ENCODE measurements around the gene GALNT9.
"Not testable (repeated sequence)": the region's sequence is repeated elsewhere in the genome, so short reads cannot be mapped to it uniquely, and the experiment has no call there.

The GALNT9 gene

DNA sequence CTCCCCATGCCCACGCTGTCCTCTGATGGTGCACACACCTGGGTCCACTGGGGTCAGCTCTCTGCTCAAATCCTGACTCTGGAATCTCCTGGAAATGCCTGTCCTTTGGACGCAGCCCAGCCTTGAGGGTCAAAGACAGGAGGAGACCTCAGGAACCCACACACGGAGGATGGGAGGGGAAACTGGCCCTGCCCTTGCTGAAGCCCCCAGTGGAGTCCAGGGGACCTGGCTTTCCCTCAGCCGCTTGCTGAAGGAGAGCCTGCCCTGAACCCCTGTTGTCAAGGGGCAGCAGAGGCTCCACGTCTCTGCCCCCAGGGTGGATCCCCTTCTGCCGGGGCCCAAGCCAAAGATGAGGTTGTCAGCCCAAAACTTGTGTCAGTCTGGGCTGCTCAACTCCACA lies 16.9 kb downstream of the GALNT9 start:
- DNase-seq (ENCODE audit: low read depth, low spot score): no peak

DNA sequence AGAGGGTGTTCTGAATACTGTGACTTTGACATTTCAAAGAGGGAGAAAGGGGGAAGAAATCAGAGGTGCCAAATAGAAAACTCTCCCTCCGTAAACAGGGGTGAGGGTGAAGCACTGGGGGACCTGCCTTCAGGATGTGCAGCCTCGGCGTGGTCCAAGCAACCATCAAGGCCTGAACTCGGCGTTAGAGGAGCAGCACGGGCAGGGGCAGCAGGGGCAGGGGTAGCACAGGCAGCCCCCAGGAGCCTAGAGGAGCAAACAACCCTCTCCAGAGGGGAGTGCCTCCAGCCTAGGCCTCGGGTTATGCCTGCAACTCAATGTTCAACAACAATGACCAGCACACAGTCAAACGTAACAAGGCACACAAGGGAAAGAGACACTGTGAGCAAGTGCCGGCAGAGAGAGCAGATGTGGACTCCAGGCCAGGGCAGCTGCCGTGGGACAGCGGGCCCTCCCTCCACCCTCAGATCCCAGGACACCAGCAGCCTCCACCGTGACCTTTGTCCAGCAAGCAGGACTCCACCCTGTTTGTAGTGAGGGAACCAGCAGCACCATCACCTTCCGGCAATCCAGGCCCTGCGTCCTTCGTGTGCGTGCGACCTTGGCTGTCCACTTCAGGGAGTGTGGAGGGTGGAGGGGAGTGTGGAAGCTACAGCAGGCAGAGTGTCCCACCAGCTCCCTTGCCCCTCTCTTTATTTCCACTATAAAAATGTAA lies 18.0 kb downstream of the GALNT9 start:
- DNase-seq (ENCODE audit: low read depth, low spot score): no peak

DNA sequence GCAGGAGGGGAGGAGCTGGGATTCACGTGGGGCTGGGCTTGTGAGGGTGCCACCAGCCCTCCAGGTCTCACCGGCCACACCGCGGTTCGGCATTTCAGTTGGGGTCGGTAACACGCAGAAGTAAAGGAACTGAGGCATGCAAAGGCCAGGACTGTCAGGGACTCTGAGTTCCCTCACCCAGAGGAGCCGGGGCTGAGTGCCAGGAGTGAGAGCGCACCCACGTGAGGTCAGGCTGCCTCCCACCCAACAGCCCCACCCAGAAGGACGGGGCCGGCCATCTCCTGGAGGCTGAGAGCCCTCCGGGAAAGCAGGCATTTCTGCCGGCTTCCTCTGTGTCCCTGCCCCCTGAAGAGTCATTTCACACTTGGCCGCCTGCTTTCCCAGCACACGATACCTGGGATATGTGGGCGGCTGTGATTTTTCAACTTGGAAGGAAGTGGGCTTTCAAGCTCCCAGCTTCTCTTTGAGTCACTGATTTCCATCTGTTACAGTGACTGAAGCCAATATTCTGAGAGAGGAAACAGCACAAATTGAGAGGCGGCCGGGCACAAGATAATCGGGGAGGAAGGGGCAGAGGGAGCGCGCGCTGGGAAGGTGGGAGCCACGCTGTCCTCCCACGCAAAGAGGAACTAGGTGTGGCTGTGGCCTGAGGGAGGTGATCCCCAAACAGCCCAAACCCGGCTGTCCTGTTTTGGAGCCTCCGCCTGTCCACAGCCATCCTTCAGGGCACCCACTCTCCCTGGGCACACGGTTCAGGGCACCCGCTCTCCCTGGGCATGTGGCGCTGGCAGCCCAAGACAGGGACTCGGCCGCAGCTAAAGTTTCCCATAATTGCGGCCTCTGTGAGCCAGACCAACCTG lies 19.0 kb downstream of the GALNT9 start:
- no peak for DNase-seq (ENCODE audit: low read depth, low spot score)

DNA sequence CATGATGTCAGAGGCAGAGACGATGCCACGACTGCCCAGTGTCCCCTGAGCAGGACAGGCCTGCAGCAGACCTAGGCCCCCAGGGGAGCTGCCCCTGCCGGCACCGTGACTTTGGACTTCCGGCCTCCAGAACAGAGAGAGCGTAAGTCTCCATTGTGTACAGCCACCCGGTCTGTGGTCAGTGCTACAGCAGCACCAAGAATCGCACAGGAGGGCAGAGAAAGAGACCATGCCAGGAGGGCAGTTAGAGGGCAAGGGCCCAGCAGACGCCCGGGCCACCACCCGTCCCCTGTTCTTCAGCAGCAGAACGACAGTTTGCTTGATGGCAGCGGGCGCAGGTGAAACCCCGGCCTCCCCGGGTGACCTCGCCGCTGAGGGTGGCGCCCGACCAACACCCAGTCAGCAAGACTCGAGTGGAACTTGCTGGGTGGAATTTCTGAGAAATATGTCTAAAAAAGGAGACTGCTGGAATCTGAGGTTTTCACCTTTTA lies 19.7 kb downstream of the GALNT9 start:
- DNase-seq (ENCODE audit: low read depth, low spot score): no peak

DNA sequence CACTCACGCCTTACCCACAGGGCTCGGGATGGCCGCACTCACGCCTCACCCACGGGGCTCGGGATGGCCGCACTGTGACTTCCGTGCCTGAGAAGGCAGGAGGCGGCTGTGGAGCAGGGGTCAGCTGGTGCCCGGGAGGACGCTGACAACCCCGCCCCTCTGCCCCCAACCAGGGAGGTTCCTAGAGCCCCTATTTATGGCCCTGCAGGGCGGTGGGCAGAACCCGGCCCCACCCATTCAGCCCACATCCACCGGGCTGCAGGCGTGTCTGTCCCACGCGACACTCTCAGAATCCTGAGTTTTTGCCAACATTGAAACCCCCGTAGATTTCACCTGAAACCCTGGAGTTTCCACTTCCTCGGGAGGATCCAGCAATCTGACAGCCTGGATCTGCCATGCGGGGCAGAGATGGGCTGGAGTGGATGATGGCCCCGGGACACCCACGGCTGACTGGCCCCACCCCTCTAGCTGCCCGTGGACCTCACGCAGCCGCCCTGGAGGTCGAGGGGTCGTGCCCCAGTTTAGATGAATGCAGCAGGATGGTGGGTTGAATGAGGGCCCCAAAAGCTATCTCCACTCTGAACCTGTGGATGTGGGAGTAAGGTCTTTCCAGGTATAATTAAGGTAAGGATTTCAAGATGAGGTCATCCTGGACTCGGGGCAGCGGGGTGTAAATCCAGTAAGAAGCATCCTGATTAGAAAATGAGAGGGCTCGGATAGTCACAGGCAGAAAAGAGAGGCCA lies 20.4 kb downstream of the GALNT9 start:
- no peak for DNase-seq (ENCODE audit: low read depth, low spot score)

DNA sequence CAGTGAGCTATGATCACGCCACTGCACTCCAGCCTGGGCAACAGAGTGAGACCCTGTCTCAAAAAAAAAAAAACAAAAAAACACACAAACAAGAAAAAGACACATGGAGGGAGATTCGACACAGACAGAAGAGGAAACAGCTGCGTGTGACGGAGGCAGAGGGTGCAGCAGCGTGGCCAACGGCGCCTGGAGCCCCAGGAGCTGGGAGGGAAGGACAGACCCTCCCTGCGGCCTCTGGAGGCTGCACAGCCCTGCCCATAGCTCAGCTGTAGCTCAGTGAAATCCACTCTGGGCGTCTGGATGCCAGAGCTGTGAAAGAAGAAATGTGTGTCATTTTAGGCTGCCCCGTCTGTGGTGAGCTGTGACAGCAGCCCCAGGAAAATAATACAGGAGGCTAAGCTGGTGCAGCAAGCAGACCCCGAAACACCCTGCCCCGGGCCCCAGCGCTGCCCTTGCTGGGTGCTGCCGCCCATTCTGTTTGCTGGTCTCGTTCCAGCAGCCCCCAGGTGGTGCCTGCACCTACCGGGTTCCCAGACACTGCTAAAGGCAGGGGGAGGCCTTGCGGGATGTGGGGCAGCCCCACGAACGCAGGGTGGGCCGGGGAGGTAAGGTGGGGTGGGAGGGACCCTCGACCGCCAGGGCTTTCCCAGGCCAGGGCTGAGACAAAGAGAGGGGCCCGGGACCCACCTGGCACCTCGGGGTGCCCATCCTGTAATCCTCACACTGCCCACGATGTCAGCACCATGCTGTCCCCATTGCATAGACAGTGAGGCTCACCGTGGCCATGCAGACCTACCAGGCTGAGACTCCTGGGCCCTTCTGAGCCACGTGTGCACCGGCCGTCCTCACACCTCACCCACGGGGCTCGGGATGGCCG lies 21.2 kb downstream of the GALNT9 start:
- DNase-seq (ENCODE audit: low read depth, low spot score): no peak

DNA sequence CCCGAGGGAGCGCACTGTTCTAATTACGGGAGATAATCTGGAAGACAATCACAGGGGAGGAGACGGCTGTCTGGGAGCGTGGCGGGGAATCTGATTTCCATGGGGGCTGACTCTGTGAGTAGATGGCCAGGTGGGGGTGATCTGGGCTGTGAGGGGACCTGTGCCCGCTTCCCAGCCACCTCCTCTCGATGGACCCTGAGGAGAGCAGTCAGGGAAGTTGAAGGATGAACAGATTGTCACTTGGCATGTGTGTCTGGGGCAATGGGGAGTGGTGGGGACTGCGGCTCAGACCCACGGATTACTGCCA lies 22.6 kb downstream of the GALNT9 start:
- DNase-seq (ENCODE audit: low read depth, low spot score): no peak

DNA sequence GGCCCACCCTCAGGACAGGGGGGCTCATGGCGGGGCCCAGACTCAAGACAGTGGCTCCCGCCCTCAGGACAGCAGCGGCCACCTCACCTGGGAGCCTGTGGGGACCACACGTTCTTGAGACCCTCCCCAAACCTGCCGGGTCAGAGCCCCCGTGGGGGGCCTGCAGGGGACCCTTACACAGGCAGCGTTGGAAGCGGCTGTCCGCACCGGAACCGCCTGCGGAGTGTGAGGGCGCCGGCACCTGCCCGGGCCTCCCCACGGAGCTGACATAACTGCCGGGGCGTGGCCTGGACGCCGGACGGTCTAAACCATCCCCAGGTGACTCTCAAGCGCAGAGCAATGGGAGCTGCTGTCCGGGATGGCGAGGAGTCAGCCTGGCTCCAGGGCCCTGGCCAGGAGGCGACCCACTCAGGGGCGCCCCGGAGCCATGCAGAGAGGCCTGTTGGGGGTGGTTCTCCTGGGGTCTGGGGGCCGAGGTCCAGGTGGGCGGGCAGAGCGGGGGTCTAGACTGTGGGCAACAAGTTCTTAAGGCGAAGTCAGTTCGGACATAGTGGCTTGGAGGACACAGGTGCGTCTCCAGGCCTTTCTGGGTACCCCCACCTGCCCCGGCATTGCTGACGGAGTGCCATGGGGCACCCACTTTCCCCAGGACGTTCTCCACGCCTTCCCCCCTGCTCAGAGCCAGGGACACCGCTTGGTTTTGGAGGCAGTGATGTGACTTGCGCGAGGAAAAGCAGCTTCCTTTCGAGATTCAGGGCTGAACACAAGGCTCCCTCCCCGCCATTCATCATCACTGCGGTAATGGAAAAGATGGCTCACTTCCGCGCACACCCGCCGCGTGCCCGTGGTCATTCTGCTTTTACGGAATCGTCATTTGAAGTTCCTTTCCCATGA lies 23.2 kb downstream of the GALNT9 start:
- no peak for DNase-seq (ENCODE audit: low read depth, low spot score)

DNA sequence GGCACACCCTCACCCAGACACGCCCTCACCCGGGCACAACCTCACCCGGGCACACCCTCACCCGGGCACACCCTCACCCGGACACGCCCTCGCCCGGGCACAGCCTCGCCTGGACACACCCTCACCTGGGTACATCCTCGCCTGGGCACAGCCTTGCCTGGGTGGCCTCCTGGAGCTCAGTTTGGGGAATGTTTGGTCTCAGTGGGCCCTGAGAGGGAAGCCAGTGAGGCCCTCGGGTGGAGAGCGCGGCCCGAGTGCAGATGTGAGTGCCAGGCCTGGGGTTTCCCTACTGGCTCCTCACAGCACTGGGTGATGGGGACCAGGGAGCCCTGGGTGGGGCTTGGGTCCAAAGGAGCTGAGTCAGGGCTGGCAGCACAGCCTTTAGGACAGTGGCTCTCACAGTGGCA lies 23.8 kb downstream of the GALNT9 start:
- no peak for DNase-seq (ENCODE audit: low read depth, low spot score)

DNA sequence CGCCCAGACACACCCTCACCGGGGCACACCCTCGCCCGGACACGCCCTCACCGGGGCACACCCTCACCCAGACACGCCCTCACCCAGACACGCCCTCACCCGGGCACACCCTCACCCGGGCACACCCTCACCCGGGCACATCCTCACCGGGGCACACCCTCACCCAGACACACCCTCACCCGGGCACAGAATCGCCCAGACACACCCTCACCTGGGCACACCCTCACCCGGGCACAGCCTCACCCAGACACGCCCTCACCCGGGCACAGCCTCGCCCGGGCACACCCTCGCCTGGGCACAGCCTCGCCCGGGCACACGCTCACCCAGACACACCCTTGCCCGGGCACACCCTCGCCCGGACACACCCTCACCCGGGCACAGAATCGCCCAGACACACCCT lies 24.5 kb downstream of the GALNT9 start:
- not testable (repeated sequence) for DNase-seq (ENCODE audit: low read depth, low spot score)

DNA sequence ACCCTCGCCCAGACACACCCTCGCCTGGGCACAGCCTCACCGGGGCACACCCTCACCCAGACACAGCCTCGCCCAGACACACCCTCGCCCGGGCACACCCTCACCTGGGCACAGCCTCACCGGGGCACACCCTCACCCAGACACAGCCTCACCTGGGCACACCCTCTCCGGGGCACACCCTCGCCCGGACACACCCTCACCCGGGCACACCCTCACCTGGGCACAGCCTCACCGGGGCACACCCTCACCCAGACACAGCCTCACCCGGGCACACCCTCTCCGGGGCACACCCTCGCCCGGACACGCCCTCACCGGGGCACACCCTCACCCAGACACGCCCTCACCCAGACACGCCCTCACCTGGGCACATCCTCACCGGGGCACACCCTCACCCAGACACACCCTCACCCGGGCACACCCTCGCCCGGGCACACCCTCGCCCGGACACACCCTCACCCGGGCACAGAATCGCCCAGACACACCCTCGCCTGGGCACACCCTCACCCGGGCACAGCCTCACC lies 25.5 kb downstream of the GALNT9 start:
- DNase-seq (ENCODE audit: low read depth, low spot score): not testable (repeated sequence)

DNA sequence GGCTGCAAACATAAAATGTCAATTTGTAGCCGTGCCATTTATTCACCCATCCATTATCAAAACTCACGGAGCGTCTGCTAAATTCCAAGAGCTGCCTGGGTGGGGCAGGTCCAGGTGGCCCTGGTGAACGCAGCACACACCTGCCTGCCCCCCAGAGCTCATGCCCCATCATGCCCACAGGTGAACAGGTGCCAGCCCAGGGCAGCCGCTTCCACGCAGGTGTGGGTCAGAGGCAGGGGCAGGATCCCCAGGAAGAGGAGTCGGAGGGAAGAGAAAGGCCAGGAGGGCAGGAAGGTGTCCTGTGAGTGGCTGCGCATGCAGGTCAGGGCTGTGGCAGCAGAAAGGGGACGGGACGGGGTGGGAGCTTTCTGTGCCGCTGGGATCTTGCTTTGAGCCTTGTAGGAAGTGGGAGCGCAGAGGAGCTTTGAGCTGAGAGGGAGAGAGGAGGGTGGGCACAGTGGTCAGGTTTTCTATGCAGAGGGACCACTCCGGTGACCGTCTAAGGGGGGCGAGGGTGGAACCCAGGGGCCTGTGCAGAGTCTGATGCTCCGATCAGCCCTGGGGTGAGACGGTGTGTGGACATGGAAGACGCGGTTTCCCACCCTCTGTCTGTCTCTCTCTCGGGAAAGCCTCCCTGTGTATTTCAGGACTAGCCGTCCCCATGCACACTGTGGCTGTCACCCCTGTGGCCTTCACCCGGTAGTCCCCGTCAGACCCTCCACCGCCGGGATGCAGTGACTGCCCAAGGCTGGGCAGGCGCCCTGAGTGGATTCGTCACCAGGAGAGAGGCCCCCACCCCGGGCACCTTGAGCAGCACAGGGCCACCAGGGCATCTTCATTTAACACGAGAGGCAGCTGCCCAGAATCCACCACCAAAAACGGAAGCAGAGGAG lies 26.7 kb downstream of the GALNT9 start:
- DNase-seq (ENCODE audit: low read depth, low spot score): no peak

DNA sequence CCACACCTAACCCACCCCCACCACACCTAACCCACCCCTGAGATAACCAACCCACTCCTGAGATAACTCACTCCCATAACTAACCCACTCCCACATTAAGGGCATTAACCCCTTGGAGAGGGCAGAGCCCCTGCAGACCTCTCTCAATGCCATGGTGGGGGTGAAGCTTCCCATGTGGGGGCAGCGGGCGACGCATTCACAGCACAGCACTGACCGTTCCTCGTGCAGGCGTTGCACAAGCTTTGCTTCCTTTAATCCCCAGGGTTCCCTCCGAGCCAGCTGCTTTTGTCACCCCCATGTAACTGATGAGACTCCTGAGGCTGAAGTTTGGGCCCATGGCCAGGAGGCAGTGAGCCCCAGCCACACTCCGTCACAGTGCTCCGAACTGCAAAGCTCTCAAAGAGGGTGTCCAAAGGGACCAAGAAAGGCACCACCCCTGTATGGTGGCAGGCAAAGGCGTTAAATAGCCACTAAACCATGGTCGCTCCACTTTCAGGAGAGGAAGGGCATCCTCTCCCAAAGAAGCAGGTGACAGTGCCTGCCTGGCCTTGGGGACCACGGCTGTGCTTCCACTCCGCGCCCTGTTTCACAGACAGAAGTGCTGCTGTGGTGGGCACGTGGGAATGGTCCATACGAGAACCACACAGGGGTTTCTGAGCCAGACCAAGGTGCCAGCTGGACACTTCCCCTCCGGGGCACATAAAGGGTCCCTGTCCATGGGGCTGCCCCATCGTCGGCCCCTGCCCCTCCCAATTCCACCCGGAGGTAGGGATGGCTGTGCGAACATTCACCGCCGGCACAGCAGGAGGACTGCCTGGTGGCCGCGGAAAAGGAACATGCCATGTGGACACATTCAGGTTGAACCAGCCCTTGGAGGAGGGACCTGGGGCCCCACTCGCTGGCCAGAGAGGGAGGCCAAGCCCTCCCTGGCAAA lies 28.3 kb downstream of the GALNT9 start:
- DNase-seq (ENCODE audit: low read depth, low spot score): no peak

DNA sequence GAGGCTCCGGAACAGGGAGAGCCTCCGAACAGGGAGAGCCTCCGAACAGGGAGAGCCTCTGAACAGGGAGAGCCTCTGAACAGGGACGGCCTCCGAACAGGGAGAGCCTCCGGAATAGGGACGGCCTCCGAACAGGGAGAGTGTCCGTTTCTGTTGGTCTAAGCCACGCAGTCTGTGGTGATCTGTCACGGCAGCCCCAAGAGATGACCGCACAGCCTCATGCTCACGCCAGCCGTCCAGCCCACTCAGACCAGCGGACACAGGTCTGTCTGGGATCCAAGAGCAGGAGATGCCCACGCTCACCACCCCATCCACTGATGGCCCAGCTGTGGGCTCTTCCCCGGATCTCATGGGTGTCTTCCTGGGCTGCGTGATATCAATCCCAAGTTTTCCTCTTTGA lies 33.3 kb downstream of the GALNT9 start:
- no peak for DNase-seq (ENCODE audit: low read depth, low spot score)

DNA sequence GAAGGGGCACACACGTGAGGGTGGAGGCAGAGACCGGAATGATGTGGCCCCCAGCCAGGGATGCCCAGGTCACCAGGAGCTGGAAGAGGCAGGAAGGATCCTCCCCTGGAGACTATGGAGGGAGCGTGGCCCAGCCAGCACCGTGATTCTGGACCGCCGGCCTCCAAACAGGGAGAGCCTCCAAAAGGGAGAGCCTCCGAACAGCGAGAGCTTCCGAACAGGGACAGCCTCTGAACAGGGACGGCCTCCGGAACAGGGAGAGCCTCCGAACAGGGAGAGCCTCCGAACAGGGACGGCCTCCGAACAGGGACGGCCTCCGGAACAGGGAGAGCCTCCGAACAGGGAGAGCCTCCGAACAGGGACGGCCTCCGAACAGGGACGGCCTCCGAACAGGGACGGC lies 33.8 kb downstream of the GALNT9 start:
- not testable (repeated sequence) for DNase-seq (ENCODE audit: low read depth, low spot score)

DNA sequence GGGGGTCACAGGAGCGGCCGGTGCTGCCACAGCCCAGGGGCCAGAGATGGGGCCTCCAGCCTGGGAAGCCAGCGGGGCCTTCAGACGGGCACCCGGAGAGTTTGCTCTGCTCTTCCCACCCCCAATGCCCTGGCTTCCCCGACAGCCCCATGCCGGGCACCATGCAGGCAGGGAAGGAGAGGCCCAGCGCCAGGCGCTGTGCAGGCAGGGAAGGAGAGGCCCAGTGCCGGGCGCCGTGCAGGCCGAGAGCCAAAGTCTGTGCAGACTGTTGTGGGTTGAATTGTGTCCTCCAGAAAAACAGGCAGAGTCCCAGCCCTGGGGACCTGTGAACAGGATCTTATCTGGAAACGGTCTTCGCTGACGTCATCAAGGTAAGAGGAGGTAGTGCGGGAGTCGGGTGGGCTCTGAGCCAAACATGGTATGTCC lies 34.3 kb downstream of the GALNT9 start:
- DNase-seq (ENCODE audit: low read depth, low spot score): no peak

DNA sequence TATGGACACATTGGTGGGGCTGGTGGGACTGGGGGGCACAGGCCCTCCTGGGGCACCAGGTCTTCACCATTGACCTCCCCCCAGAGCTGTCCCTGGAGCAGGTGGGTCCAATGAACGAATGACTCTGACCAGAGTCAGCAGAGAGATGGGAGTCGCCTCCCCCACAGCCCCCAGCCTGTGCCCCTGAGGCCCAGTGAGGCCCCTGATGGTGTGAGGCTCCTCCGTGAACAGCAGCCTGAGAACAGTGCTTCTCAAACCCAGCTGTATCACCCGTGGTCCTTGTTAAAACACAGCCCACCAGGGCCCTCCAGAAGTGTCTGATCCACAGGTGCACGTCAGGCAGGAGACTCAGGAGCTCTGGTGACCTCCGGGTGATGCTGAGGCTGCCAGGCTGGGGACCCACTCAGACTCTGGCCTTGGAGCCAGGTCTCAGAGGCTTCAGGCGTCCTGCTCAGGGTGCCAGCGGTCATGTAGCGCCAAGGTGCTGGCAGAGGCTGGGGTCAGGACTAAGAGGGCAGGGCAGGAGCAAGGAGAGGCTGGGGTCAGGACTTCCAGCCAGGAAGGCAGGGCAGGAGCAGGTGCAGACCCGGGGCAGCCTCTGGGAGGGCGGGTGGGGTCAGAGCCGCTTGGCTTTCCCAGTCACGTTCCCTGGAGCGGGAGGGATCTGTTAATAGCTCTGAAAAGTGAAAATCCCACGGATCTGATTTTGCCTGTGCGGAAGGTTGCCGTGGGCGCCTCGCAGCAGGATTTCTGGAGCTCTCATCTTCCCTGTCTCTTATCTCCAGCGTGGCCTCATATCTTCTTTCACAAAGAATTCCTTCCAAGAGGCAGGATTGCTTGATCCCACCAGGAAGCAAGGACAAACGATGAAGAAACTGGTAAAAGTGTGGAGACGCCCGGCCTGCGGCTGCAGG lies 35.0 kb downstream of the GALNT9 start:
- no peak for DNase-seq (ENCODE audit: low read depth, low spot score)
